Measurements from ENCODE around the gene FAM47E. TPM values are rescaled to one million over a fixed set of nuclear protein-coding genes. Genes with fewer than 3 reads are reported as not detected.

The FAM47E gene, protein sequence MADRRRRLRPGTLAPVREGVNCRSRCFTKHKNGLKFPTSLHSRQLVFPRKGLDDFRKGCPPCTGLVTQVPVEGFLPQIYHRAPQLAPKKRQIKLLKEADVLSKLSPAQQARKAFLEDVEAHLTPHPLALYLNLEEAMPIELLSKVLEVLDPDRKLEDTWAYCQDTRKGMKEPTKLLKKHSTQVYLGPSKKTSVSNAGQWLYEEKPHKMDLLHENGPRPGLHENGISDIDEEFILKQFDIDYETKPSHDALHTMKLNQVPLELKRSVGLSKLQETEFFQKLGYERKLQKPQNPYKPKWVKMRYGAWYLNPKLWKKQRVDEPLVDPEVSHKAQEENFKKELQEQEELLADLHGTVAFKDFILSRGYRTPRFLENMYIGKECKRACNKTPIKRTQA
- 0.18 TPM for polyA plus RNA-seq (2013, experiment 1 of 2; ENCODE audit: insufficient read length)
- 0.43 TPM for polyA plus RNA-seq (2013, experiment 2 of 2; ENCODE audit: insufficient read length)

- DNase-seq: peak; percentile 40
Measured at GRCh38 chr4:76251441-76252270, at the start of gene FAM47E. Gene FAM47E (plus strand): TSS chr4:76251721. CDS start chr4:76251747, 26 bp downstream.

GRCh38 chr4:76203541-76203940 lies 48.0 kb upstream of the FAM47E start:
- DNase-seq: no peak

- DNase-seq: no peak
Measured at GRCh38 chr4:76204936-76205335, 46.6 kb upstream of the FAM47E start.

GRCh38 chr4:76205476-76205875 lies 46.0 kb upstream of the FAM47E start:
- no peak for DNase-seq

- no peak for DNase-seq
Measured at GRCh38 chr4:76206222-76206942, 45.1 kb upstream of the FAM47E start.

- no peak for DNase-seq
Measured at GRCh38 chr4:76207549-76207948, 44.0 kb upstream of the FAM47E start.

GRCh38 chr4:76208005-76208765 lies 43.3 kb upstream of the FAM47E start:
- peak; percentile 80 for DNase-seq

DNA sequence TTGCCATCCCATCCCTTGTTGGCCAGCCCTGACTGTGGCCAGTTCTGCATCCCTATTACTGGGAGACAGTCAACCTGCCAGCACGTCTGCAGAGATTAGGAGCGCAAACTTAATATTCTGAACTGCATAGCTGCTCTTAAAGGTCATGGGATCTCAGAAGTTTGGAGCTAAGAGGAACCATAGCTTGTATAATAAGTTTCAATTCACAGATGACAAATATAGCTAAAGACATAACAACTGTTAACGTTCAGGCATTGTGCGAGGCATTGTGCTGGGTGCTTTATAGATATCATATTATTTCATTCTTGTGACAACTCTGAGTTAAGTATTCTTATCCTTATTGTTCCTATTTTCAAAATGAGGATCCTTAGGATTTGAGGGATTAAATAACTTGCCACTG lies 41.6 kb upstream of the FAM47E start:
- no peak for DNase-seq

DNA sequence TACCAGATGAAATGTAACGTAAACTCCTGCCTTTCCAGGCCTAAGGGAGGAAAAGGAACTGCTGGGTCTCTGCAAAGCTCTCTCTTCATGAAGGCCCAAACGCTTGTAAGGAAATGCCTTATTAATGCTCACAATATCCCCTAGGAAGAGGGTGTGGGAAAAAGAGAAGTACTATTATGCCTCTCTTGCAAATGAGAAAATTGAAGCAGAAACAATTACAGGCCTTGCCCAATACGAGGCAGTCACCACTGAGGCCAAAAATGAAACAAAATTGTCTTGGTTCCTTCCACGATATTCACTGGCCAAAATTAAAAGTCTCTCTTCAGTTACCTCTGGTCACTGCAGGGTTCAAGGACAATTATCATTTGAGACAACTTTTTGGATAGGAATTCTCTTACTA lies 41.1 kb upstream of the FAM47E start:
- no peak for DNase-seq

- DNase-seq: no peak
Measured at GRCh38 chr4:76211769-76212708, 39.5 kb upstream of the FAM47E start.

DNA sequence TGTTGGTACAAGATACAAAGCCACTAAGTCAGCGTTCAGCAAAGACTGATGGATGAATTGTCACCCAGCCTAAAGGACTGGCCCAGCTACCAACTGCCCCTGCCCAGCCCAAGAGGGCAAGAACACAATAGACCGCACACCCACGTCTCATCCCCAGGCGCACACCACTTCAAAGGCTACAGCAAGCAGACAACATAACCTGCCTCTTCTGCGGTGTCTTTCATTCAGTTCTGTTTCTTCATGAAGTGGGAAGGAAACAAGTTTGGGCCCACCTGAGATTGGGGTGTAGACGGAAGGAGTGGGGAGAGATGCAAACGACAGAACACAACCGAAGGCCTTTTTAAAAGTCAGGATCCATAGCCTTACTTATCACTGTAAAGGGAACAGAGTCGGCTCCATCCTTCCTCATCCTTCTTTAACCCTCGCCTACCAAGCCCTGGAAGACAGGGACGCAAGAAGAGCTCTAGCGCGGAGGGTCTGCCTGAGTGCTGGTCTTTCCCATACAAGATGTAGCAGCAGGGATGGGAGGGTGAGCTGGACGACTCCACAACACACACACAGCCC lies 38.6 kb upstream of the FAM47E start:
- no peak for DNase-seq

GRCh38 chr4:76213415-76214176 lies 37.9 kb upstream of the FAM47E start, which contains the start of gene SCARB2:
Gene SCARB2 (minus strand): TSS chr4:76213824. CDS start chr4:76213543, 281 bp downstream.
- peak; percentile 88 for DNase-seq

DNA sequence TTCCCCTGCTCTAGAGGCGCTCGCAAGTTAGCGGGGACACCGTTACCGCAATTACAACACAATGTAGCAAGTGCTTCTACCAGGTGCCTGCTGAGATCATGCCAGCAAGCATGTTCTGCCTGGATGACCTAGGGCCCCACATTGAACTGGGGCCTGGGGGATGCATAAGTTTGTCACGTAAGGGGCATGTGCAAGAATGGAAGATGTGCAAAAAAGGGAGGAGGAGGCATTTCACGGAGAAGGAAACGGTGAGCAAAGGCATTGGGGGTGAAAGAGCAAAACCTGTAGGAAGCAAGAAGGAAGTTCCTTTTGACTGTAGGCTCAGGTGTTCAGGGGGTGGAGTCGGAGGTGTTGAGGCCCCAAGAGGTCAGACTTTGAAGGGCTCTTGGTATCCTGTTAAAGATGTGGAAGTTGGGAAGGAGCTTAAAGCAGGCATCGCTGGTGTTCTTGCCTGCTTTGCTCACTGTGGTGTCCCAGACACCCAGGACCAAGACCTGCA lies 37.3 kb upstream of the FAM47E start:
- no peak for DNase-seq

DNA sequence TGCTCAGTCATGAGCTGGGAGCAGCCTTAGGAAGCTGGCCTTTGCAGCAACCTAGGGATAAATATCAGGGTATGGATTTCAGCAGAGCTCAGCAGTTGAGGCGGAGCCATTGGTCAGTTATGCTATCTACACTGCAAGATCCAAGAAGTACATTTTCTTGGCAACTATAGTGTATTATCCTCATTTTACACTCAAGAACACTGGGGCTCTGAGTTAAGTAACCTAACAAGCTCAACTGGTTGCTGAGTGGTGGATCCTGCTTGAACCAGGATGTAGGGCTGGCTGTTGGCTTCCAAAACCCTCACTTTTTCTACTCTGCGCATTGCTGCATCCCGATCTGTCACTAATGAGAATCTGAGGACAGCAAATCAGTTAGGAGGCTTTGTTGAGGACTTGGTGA lies 36.4 kb upstream of the FAM47E start:
- no peak for DNase-seq

DNA sequence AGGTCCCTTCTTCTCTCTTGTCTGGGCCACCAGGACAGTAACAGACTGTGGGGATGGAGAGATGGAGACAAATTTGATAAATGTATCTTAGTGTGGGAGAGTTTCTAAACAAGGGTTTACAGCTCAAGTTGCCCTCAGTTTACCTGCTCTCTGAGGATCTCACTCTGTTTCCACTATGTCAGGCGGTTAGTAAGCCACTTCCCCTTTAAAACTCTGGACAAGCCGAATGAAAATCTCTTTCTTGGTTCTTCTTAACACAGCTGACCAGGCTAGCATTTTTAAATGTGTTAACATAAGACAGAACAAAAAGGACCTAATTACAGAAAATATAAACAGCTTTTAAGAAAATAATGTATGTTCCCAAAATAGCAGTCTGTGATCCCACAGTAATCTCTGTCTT lies 35.0 kb upstream of the FAM47E start:
- DNase-seq: no peak

- DNase-seq: no peak
Measured at GRCh38 chr4:76216975-76217814, 34.3 kb upstream of the FAM47E start.

DNA sequence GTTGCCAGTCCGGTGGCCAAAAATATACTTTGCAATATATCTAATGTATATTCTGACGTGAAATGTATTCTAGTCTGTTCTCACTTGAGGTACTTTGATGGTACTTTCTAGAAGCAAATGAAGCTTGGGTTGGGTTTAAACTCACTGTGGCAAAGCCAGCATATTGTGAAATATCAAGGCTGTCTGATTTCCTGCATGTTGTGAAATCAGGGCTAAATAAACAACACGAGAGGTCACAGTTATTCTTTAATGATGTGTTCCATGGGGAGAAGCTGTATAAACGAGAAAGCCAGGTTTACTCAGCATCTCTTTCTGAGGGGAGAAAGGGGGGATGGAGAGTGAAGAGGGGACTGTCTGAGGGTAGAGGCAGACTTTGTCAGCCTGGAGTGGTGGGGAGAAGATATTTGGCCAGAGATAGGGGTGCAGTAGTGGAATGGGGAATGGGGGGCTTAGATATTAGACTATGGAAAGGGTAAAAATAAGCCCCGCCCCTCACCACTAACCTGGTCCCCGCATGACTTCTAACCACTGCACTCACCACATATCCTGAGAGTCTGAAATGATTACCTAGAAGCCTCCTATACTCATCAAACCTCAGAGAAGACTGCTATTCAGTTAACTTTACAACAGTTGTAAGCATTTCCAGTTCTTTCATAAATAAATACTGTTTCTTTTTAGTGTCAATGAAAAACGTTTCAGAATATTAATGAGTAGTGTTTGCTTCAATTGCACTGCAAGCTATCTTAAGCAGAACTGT lies 32.0 kb upstream of the FAM47E start:
- DNase-seq: no peak

DNA sequence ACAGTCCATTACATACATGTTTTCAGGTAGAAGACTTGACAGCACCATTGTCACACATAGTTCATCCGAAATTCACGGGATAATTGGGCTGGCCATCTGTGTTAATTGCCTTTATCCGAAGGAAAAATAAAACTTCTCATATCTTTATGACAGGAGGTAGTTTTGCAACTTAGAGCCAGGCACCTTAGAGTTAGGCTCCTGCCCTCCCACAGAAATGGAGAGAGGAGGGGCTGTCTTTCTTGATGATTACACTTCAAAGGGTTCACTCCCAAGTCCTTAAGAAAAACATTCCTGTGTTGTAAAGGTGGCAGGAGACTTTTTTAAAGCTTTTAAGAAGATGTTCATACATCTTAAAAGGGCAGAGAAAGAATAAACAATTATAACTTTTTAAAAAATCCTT lies 27.4 kb upstream of the FAM47E start:
- DNase-seq: no peak

Data from fibroblast of skin of scalp (primary cell).